ENCODE measurements around the gene MYBBP1A. TPM values are rescaled to one million over a fixed set of nuclear protein-coding genes. Genes with fewer than 3 reads are reported as not detected.
A peak's percentile ranks its signal among the peaks of the same experiment; 100 is the strongest.

MYBBP1A gene
- total and polyA plus RNA-seq, 2 of the 13 experiments (the other 11 are each of a cell fraction or from before 2014, with no cell fraction given) = 18.6 to 54.8 TPM

DNA sequence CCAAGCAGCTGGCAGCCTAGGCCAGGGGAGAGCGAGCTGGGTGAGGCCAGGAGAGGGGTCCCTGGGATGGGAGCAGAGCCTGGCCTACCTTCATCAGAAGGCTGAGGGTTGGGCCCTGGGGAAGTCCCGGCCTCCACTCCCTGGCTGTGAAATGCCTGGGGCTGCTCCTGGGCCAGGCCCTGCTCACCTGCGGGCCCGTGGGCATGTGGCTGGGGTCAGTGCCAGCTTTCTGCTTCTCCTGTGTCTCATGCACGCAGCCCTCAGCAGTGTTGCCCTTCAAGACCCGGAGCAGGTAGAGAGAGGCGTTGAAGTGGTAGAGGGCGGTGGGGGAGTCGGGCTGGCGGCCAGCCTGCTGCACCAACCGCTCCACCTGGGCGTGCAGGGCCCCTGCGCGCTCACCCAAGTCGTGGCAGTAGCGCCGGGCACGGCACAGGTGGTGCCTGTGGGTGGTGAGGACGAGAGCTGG lies 12.4 kb downstream of the MYBBP1A start:
- Histone ChIP-seq H3K79me2 (ENCODE audit: insufficient read depth, low read length) (no peaks in the 10 kb centered on the region), H2AFZ (ENCODE audit: low read length) (no peak overlapping the region), H4K20me1 (ENCODE audit: insufficient read depth, low read length) (0 out of 2 replicates have a peak, but pooled peaks cover 2% of the 10 kb centered on the region), H3K9ac (ENCODE audit: insufficient read depth, low read depth, low read length) (no peak overlapping the region), H3K36me3 (replicated peaks in 1 of 2; ENCODE audit: control insufficient read depth in 1 of 2, insufficient read depth in 2 of 2, low read length in 2 of 2) (peaks cover 39 to 80% of the 10 kb centered on the region in 2 experiments), H3K4me3 (replicated peaks in 1 of 3; ENCODE audit: insufficient read depth in 1 of 3, low read depth in 2 of 3, low read length in 3 of 3) (no peak overlapping the region), H3K27me3 (ENCODE audit: control insufficient read depth in 1 of 2, insufficient read depth in 2 of 2, low read length in 2 of 2) (no peaks in the 10 kb centered on the region), H3K9me3 (ENCODE audit: low read length) (no peaks in the 10 kb centered on the region), H3K4me1 (ENCODE audit: insufficient read depth, low read length) (peaks cover 9% of the 10 kb centered on the region; the same call in 1 of the 2 replicates), H3K4me2 (ENCODE audit: low read depth, low read length) (no peak overlapping the region), H3K27ac (ENCODE audit: extremely low read length, insufficient read depth, low read length) (no peak overlapping the region)
- TF ChIP-seq RBFOX2 (IDR thresholded peaks at IDR 0.05; ENCODE audit: low read depth, low read length) (peak; percentile 47; the same call in 1 of the 2 replicates), AGO2 (optimal IDR thresholded peaks at IDR 0.05; ENCODE audit: low read depth, low read length) (peak; percentile 51), ZNF354B (CRISPR knock-in tag; IDR thresholded peaks at IDR 0.05) (no peak), FOXK2 (IDR thresholded peaks at IDR 0.05) (no peak), ELF3 (CRISPR knock-in tag; IDR thresholded peaks at IDR 0.05) (no peak), RBM39 (IDR thresholded peaks at IDR 0.05; ENCODE audit: low read depth, low read length, poor library complexity, severe bottlenecking) (peak; percentile 18)
- ATAC-seq = no peak
- in situ Hi-C loops (cut with HindIII; ENCODE audit: extremely low pct_ligation_motif_present, low pct_unique_long_range_greater_than_20kb) (no loop called here), intact Hi-C loops (cut with micrococcal nuclease; ENCODE audit: unreplicated experiment) (no loop called here)
- FAIRE-seq = no peak
- 94% methylated on average over 17 of the region's 19 CpGs for WGBS (ENCODE audit: low lambda C conversion rate)
- POLR2A ChIA-PET = interaction anchor here (0.9 kb wide), 1 partner anchor 16 kb away, joined by 3 read pairs; no protein-coding TSS in a partner anchor
- no TSS peak for BruUV-seq (replicated peaks)
- no peak for DNase-seq (ENCODE audit: low spot score)
- CTCF ChIA-PET (ENCODE audit: low intra/inter-chr PET ratio, low total read pairs) = no interaction called here

DNA sequence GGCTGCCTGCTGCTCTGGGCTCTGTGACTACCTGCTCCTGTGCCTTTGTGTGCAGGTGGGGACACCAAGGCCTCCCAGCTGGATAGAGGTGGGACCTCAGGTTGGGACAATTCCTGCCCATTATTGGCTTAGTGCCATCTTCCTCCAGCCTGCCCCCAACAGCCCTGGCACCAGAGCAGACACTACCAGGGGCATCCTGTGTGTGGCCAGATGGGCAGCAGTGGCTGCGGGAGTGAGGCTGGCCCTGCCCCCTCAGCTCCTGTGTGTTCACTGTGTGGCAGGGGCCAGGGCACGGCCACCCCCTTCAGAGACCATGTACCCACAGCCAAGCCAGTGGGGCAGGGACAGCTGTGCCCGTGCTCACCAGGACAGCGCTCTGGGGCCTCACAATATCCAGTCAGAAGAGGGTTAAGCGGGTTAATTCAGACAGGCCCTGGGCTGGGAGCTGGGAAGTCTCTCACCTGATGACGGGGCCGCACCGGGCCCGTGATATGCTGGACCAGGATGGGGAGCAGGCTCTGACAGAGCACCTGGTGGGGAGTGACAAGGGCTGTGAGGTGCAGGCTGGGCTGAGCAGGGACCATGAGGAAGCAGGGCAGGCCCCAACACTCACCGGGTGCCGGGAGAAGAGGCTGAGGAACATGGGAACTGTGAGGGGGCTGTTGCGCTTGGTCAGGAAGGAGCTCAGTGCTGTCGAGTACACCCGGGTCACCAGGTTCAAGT lies 13.0 kb downstream of the MYBBP1A start:
- intact Hi-C loops (cut with micrococcal nuclease; ENCODE audit: unreplicated experiment) (no loop called here), in situ Hi-C loops (cut with HindIII; ENCODE audit: extremely low pct_ligation_motif_present, low pct_unique_long_range_greater_than_20kb) (no loop called here)
- Histone ChIP-seq H3K9ac (ENCODE audit: insufficient read depth, low read depth, low read length) (no peak overlapping the region), H3K27ac (ENCODE audit: extremely low read length, insufficient read depth, low read length) (no peak overlapping the region), H4K20me1 (ENCODE audit: insufficient read depth, low read length) (0 out of 2 replicates have a peak, but pooled peaks cover 2% of the 10 kb centered on the region), H2AFZ (ENCODE audit: low read length) (no peak overlapping the region), H3K27me3 (ENCODE audit: control insufficient read depth in 1 of 2, insufficient read depth in 2 of 2, low read length in 2 of 2) (no peaks in the 10 kb centered on the region), H3K9me3 (ENCODE audit: low read length) (no peaks in the 10 kb centered on the region), H3K79me2 (ENCODE audit: insufficient read depth, low read length) (no peaks in the 10 kb centered on the region), H3K4me3 (replicated peaks in 1 of 3; ENCODE audit: insufficient read depth in 1 of 3, low read depth in 2 of 3, low read length in 3 of 3) (no peak overlapping the region), H3K4me1 (ENCODE audit: insufficient read depth, low read length) (peaks cover 9% of the 10 kb centered on the region; the same call in 1 of the 2 replicates), H3K4me2 (ENCODE audit: low read depth, low read length) (no peak overlapping the region), H3K36me3 (replicated peaks in 1 of 2; ENCODE audit: control insufficient read depth in 1 of 2, insufficient read depth in 2 of 2, low read length in 2 of 2) (peaks cover 35 to 74% of the 10 kb centered on the region in 2 experiments)
- no peak for ATAC-seq
- DNase-seq (ENCODE audit: low spot score) = no peak
- WGBS (ENCODE audit: low lambda C conversion rate) = 100% methylated on average over 11 of the region's 14 CpGs
- ChIA-PET CTCF (ENCODE audit: low intra/inter-chr PET ratio, low total read pairs) (no interaction called here), POLR2A (interaction anchor here (0.9 kb wide), 1 partner anchor 17 kb away, joined by 3 read pairs; no protein-coding TSS in a partner anchor)
- TF ChIP-seq ZFP36L2 (CRISPR knock-in tag; IDR thresholded peaks at IDR 0.05) (no peak), RFXAP (CRISPR knock-in tag; IDR thresholded peaks at IDR 0.05; ENCODE audit: borderline replicate concordance) (no peak), HDAC1 (CRISPR knock-in tag; IDR thresholded peaks at IDR 0.05) (no peak)
- TF ChIP-seq, protein P1, sequence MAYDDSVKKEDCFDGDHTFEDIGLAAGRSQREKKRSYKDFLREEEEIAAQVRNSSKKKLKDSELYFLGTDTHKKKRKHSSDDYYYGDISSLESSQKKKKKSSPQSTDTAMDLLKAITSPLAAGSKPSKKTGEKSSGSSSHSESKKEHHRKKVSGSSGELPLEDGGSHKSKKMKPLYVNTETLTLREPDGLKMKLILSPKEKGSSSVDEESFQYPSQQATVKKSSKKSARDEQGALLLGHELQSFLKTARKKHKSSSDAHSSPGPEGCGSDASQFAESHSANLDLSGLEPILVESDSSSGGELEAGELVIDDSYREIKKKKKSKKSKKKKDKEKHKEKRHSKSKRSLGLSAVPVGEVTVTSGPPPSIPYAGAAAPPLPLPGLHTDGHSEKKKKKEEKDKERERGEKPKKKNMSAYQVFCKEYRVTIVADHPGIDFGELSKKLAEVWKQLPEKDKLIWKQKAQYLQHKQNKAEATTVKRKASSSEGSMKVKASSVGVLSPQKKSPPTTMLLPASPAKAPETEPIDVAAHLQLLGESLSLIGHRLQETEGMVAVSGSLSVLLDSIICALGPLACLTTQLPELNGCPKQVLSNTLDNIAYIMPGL (CRISPR knock-in tag; IDR thresholded peaks at IDR 0.05; ENCODE audit: borderline replicate concordance in 1 of 2, low read depth in 1 of 2) = no peak
- TF ChIP-seq, protein P2, sequence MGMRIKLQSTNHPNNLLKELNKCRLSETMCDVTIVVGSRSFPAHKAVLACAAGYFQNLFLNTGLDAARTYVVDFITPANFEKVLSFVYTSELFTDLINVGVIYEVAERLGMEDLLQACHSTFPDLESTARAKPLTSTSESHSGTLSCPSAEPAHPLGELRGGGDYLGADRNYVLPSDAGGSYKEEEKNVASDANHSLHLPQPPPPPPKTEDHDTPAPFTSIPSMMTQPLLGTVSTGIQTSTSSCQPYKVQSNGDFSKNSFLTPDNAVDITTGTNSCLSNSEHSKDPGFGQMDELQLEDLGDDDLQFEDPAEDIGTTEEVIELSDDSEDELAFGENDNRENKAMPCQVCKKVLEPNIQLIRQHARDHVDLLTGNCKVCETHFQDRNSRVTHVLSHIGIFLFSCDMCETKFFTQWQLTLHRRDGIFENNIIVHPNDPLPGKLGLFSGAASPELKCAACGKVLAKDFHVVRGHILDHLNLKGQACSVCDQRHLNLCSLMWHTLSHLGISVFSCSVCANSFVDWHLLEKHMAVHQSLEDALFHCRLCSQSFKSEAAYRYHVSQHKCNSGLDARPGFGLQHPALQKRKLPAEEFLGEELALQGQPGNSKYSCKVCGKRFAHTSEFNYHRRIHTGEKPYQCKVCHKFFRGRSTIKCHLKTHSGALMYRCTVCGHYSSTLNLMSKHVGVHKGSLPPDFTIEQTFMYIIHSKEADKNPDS (CRISPR knock-in tag; IDR thresholded peaks at IDR 0.05) = no peak
- no TSS peak for BruUV-seq (replicated peaks)
- no peak for FAIRE-seq
